Osteocyte (in vitro differentiated cells): Measurements from ENCODE around the gene TUBG1. TPM values are rescaled to one million over a fixed set of nuclear protein-coding genes. Genes with fewer than 3 reads are reported as not detected.
A peak's percentile ranks its signal among the peaks of the same experiment; 100 is the strongest.

Source experiments
- DNase-seq: peaks from one replicate; pipeline ENCODE4 v3.0.0; 2021; ENCODE audit warnings: mixed read lengths; ENCODE audit not compliant: unreplicated experiment; ENCODE audit errors: extremely low spot score
- H3K27ac Mint-ChIP-seq: one replicate; pipeline ENCODE4 v1.8.0; 2021; ENCODE audit warnings: mild to moderate bottlenecking, mixed read lengths; ENCODE audit not compliant: unreplicated experiment
- H3K27me3 Mint-ChIP-seq: one replicate; pipeline ENCODE4 v1.8.0; 2021; ENCODE audit warnings: mixed read lengths; ENCODE audit not compliant: unreplicated experiment
- H3K36me3 Mint-ChIP-seq: one replicate; pipeline ENCODE4 v1.8.0; 2021; ENCODE audit warnings: mixed read lengths; ENCODE audit not compliant: unreplicated experiment
- H3K4me1 Mint-ChIP-seq: one replicate; pipeline ENCODE4 v1.8.0; 2021; ENCODE audit warnings: mixed read lengths; ENCODE audit not compliant: unreplicated experiment
- H3K4me3 Mint-ChIP-seq: one replicate; pipeline ENCODE4 v1.8.0; 2021; ENCODE audit warnings: mild to moderate bottlenecking, moderate library complexity, mixed read lengths; ENCODE audit not compliant: unreplicated experiment
- H3K9me3 Mint-ChIP-seq: one replicate; pipeline ENCODE4 v1.8.0; 2021; ENCODE audit warnings: mixed read lengths; ENCODE audit not compliant: unreplicated experiment
- total RNA-seq: library from RNA; stranded (reverse); gene quantifications from 2 replicates; pipeline ENCODE4 v1.2.1, GENCODE V29; 2021
- TF ChIP-seq, protein P1 (sequence below): fragments of 200-600 bp; sonication (generic); IDR thresholded peaks from 2 replicates; pipeline ENCODE4 v1.5.0; 2021; ENCODE audit warnings: antibody characterized with exemption, mild to moderate bottlenecking, moderate library complexity

TUBG1 gene
- total RNA-seq, 1 donor from 2014 or later: 47.2 TPM

DNA sequence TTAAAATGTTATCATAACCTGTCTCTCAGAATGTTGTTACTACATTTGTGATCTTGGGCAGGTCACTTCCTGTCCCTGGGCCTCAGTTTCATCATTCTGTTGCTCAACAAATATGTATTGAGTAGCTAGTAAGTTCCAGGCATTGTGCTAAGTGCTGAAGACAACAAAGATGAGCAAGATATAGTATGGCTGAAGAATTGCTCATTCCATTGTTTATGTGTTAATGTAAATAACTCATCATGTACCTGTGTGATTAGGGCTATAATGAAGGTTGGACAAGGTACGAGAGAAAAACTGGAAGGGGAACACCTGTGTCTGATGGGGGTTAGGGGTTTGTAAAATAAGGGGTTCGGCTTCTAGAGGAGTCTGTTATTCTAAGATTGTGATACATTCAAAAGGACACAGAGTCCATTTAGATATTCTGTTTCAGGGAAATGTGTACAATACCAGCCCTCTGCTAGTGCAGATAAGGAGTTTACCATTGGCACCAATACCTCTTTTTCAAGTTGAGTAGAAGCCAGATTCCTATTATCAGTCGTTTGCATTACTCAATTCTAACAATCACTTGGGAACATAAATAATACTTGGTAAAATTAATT is 20.0 kb downstream of the TUBG1 start:
- H3K9me3 Mint-ChIP-seq: no peaks in the 10 kb centered on the region
- TF ChIP-seq, protein P1, sequence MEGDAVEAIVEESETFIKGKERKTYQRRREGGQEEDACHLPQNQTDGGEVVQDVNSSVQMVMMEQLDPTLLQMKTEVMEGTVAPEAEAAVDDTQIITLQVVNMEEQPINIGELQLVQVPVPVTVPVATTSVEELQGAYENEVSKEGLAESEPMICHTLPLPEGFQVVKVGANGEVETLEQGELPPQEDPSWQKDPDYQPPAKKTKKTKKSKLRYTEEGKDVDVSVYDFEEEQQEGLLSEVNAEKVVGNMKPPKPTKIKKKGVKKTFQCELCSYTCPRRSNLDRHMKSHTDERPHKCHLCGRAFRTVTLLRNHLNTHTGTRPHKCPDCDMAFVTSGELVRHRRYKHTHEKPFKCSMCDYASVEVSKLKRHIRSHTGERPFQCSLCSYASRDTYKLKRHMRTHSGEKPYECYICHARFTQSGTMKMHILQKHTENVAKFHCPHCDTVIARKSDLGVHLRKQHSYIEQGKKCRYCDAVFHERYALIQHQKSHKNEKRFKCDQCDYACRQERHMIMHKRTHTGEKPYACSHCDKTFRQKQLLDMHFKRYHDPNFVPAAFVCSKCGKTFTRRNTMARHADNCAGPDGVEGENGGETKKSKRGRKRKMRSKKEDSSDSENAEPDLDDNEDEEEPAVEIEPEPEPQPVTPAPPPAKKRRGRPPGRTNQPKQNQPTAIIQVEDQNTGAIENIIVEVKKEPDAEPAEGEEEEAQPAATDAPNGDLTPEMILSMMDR: no peak
- no peaks in the 10 kb centered on the region for H3K36me3 Mint-ChIP-seq
- no peaks in the 10 kb centered on the region for H3K4me1 Mint-ChIP-seq
- H3K27ac Mint-ChIP-seq: no peak overlapping the region
- H3K27me3 Mint-ChIP-seq: no peaks in the 10 kb centered on the region
- H3K4me3 Mint-ChIP-seq: no peak overlapping the region
- DNase-seq: no peak

DNA sequence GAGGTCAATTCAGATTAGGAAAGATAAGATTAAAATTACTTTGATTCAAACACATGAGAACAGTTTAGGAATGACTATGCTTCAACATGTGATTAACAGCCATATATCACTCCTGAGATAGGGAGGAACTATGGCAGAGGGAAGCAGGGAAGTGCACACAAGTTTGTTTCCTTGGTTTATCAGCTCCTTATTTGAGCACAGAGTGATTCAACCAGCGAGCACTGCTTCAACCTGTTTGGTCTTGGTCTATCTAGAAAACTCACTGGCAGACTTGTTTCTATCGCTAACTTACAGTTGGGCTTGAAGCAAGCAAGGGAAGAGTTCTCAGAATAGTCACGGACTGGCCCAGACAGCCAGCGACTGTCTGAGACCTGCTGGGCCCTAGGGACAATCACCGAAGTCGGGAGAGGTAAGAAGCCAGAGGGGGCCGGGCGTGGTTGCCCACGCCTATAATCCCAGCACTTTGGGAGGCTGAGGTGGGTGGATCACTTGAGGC is 23.5 kb downstream of the TUBG1 start:
- Mint-ChIP-seq H3K27ac (no peak overlapping the region), H3K27me3 (peaks cover 3% of the 10 kb centered on the region), H3K4me1 (no peaks in the 10 kb centered on the region), H3K4me3 (no peak overlapping the region), H3K36me3 (no peaks in the 10 kb centered on the region), H3K9me3 (no peaks in the 10 kb centered on the region)
- no peak for DNase-seq
- TF ChIP-seq, protein P1: no peak

DNA sequence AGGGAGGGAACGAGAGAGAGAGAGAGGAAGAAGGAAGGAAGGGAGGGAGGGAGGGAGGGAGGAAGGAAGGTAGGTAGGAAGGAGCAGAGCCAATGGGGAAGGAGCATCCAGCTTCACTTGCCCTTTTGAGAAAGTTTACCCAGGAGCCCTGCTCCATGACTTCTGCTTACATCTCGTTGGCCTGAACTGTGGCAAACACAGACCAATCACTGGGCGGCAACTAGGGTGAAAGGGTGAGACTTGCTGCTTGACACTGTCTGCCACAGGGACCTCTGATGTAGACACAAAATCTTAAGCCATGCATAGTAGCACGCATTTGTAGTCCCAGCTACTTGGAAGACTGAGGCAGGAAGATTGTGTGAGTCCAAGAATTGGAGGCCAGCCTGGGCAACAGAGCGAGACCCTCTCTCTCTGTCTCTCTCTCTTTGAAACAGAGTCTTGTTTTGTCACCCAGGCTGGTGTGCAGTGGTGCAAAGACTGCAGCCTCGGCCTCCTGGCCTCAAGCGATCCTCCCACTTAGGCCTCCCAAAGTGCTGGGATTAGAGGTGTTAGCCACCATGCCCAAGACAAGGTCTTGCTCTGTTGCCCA is 30.1 kb downstream of the TUBG1 start:
- H3K27ac Mint-ChIP-seq: no peak overlapping the region
- H3K4me3 Mint-ChIP-seq: no peak overlapping the region
- no peaks in the 10 kb centered on the region for H3K9me3 Mint-ChIP-seq
- DNase-seq: no peak
- H3K36me3 Mint-ChIP-seq: no peaks in the 10 kb centered on the region
- peaks cover 19% of the 10 kb centered on the region for H3K27me3 Mint-ChIP-seq
- H3K4me1 Mint-ChIP-seq: no peaks in the 10 kb centered on the region
- TF ChIP-seq, protein P1: no peak

DNA sequence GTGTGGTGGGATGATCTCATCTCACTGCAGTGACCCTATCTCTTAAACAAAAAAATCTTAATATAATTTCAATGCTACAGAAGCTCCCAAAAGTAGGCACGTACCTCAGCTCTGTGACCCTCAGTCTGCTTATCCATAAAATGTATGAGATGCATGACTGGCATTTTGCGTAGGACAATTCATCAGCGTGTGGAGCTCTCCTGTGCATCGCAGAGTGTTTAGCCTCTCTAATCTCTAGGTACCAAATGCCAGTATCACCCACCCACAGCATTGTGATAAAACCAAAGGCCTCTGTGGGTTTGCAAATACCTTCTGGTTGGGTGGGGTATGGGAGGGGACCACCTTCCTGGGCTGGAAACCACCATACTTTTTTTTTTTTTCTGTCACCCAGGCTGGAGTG is 30.6 kb downstream of the TUBG1 start:
- no peak overlapping the region for H3K4me3 Mint-ChIP-seq
- DNase-seq: no peak
- no peaks in the 10 kb centered on the region for H3K4me1 Mint-ChIP-seq
- no peaks in the 10 kb centered on the region for H3K36me3 Mint-ChIP-seq
- peaks cover 19% of the 10 kb centered on the region for H3K27me3 Mint-ChIP-seq
- no peak overlapping the region for H3K27ac Mint-ChIP-seq
- no peaks in the 10 kb centered on the region for H3K9me3 Mint-ChIP-seq
- TF ChIP-seq, protein P1: no peak

DNA sequence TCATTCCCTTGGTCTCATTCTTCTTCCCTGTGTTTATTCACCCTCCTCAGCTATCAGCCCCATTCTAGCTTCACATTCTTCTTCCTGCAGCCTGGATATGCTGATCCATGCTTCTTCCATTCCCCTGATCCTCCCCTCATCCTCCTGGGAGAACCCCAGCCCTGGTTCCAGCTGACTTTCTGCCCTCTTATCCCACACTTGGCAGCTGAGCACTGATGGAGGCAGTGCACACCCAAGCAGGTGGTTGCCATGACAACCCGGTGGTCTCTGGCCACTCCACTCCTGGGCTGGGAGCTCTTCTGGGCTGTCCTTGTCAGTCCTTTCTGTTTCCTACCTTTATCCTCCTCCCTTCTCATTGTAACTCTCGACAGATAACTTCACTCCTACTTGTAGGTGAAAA is 32.9 kb downstream of the TUBG1 start:
- H3K27ac Mint-ChIP-seq: peak overlapping the region; percentile 34
- no peaks in the 10 kb centered on the region for H3K36me3 Mint-ChIP-seq
- no peaks in the 10 kb centered on the region for H3K4me1 Mint-ChIP-seq
- no peak overlapping the region for H3K4me3 Mint-ChIP-seq
- no peak for DNase-seq
- H3K27me3 Mint-ChIP-seq: peaks cover 16% of the 10 kb centered on the region
- no peaks in the 10 kb centered on the region for H3K9me3 Mint-ChIP-seq
- TF ChIP-seq, protein P1: no peak
